ENCODE data around the gene E2F7. TPM values are rescaled to one million over a fixed set of nuclear protein-coding genes. Genes with fewer than 3 reads are reported as not detected.

The E2F7 gene
- polyA plus RNA-seq, 1 donor from 2014 or later = 0.48 TPM

DNA sequence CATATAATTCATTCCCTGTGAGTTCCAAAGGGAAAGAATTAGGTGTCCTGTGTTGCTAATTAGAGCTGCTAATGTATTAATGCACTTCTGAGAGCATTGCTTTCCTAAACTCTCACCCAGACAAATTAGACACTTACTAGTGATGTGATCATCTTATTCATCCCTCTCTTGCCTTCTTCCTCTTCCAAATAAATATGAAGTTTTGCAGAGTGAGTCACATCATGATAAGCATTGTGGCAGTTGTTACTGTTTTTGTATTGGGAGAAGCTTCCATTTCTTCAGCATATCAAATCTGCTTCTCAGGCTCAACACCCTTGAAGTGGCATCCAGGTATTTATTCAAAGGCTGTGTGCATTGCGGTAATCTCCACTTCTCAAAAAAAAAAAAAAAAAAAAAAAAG is 37.3 kb upstream of the E2F7 start:
- H3K4me2 ChIP-seq (ENCODE audit: low read length) = no peak overlapping the region
- no peaks in the 10 kb centered on the region for H4K20me1 ChIP-seq (ENCODE audit: insufficient read depth)
- H3K36me3 ChIP-seq (ENCODE audit: insufficient read depth, low read length) = no peaks in the 10 kb centered on the region
- no peaks in the 10 kb centered on the region for H3K9me2 ChIP-seq (ENCODE audit: insufficient read depth, low read length)
- TF ChIP-seq SMC3 (conservative IDR thresholded peaks at IDR 0.05; ENCODE audit: poor library complexity) (no peak), RAD21 (conservative IDR thresholded peaks at IDR 0.05) (no peak)
- H3K27ac ChIP-seq (ENCODE audit: low read length) = no peak overlapping the region
- H3K9me3 ChIP-seq (ENCODE audit: low read length) = no peaks in the 10 kb centered on the region
- H3F3A ChIP-seq (ENCODE audit: insufficient read depth, low read length, poor library complexity, severe bottlenecking) = no peaks in the 10 kb centered on the region
- no peak overlapping the region for H3K9ac ChIP-seq (ENCODE audit: low read length)
- no peaks in the 10 kb centered on the region for H3K27me3 ChIP-seq (ENCODE audit: insufficient read depth, low read depth, low read length)
- H2AFZ ChIP-seq (ENCODE audit: low read depth, low read length) = no peak overlapping the region
- H3K79me2 ChIP-seq (replicated peaks; ENCODE audit: insufficient read depth, low read length) = no peaks in the 10 kb centered on the region
- no peak overlapping the region for H3K4me3 ChIP-seq (ENCODE audit: low read length)

DNA sequence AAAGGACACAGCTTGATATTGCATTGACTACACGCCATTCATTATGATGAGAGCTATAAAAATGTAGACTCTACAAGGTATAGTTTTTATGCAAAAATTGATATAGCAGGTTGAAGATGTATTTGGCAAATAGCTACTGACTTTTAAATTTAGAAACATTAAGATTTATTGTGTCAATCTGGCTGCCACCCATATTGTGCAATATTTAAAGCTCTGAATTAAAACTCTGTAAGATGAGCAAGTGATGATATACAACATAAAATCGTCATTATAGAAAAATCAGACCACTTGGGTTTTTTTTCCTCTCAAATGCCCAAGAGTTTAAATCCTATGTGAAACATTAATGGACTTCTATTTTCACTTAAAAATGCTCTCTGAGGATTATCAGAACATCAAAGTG is 36.8 kb upstream of the E2F7 start:
- no peak overlapping the region for H3K9ac ChIP-seq (ENCODE audit: low read length)

More for the DNA sequence above, 36.8 kb upstream of the E2F7 start:
- no peak overlapping the region for H3K4me2 ChIP-seq (ENCODE audit: low read length)
- H3K9me2 ChIP-seq (ENCODE audit: insufficient read depth, low read length) = no peaks in the 10 kb centered on the region
- no peaks in the 10 kb centered on the region for H3K9me3 ChIP-seq (ENCODE audit: low read length)
- no peaks in the 10 kb centered on the region for H3K36me3 ChIP-seq (ENCODE audit: insufficient read depth, low read length)
- no peaks in the 10 kb centered on the region for H3K79me2 ChIP-seq (replicated peaks; ENCODE audit: insufficient read depth, low read length)
- no peak overlapping the region for H2AFZ ChIP-seq (ENCODE audit: low read depth, low read length)
- H3K27ac ChIP-seq (ENCODE audit: low read length) = no peak overlapping the region
- no peak for TF ChIP-seq EZH2 (IDR thresholded peaks at IDR 0.05; ENCODE audit: borderline replicate concordance, insufficient read depth, low read length, poor library complexity, severe bottlenecking)
- TF ChIP-seq POLR2AphosphoS5 (IDR thresholded peaks at IDR 0.05) = no peak
- TF ChIP-seq EP300 (conservative IDR thresholded peaks at IDR 0.05; ENCODE audit: poor library complexity, severe bottlenecking) = no peak
- TF ChIP-seq RAD21 (conservative IDR thresholded peaks at IDR 0.05) = no peak
- TF ChIP-seq, protein P1, sequence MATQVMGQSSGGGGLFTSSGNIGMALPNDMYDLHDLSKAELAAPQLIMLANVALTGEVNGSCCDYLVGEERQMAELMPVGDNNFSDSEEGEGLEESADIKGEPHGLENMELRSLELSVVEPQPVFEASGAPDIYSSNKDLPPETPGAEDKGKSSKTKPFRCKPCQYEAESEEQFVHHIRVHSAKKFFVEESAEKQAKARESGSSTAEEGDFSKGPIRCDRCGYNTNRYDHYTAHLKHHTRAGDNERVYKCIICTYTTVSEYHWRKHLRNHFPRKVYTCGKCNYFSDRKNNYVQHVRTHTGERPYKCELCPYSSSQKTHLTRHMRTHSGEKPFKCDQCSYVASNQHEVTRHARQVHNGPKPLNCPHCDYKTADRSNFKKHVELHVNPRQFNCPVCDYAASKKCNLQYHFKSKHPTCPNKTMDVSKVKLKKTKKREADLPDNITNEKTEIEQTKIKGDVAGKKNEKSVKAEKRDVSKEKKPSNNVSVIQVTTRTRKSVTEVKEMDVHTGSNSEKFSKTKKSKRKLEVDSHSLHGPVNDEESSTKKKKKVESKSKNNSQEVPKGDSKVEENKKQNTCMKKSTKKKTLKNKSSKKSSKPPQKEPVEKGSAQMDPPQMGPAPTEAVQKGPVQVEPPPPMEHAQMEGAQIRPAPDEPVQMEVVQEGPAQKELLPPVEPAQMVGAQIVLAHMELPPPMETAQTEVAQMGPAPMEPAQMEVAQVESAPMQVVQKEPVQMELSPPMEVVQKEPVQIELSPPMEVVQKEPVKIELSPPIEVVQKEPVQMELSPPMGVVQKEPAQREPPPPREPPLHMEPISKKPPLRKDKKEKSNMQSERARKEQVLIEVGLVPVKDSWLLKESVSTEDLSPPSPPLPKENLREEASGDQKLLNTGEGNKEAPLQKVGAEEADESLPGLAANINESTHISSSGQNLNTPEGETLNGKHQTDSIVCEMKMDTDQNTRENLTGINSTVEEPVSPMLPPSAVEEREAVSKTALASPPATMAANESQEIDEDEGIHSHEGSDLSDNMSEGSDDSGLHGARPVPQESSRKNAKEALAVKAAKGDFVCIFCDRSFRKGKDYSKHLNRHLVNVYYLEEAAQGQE (IDR thresholded peaks at IDR 0.05; ENCODE audit: borderline replicate concordance) = no peak
- no peak for TF ChIP-seq MXI1 (conservative IDR thresholded peaks at IDR 0.05; ENCODE audit: poor library complexity, severe bottlenecking)
- TF ChIP-seq, protein P2, sequence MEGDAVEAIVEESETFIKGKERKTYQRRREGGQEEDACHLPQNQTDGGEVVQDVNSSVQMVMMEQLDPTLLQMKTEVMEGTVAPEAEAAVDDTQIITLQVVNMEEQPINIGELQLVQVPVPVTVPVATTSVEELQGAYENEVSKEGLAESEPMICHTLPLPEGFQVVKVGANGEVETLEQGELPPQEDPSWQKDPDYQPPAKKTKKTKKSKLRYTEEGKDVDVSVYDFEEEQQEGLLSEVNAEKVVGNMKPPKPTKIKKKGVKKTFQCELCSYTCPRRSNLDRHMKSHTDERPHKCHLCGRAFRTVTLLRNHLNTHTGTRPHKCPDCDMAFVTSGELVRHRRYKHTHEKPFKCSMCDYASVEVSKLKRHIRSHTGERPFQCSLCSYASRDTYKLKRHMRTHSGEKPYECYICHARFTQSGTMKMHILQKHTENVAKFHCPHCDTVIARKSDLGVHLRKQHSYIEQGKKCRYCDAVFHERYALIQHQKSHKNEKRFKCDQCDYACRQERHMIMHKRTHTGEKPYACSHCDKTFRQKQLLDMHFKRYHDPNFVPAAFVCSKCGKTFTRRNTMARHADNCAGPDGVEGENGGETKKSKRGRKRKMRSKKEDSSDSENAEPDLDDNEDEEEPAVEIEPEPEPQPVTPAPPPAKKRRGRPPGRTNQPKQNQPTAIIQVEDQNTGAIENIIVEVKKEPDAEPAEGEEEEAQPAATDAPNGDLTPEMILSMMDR (IDR thresholded peaks at IDR 0.05; ENCODE audit: poor library complexity, severe bottlenecking) = no peak
- TF ChIP-seq SMC3 (conservative IDR thresholded peaks at IDR 0.05; ENCODE audit: poor library complexity) = no peak
- TF ChIP-seq TAF1 (IDR thresholded peaks at IDR 0.05; ENCODE audit: low read depth) = no peak
- H4K20me1 ChIP-seq (ENCODE audit: insufficient read depth) = no peaks in the 10 kb centered on the region
- no peak overlapping the region for H3K4me3 ChIP-seq (ENCODE audit: low read length)
- H3K27me3 ChIP-seq (ENCODE audit: insufficient read depth, low read depth, low read length) = no peaks in the 10 kb centered on the region
- no peaks in the 10 kb centered on the region for H3F3A ChIP-seq (ENCODE audit: insufficient read depth, low read length, poor library complexity, severe bottlenecking)

All from neural cell (in vitro differentiated cells).